HG03442 (cell line): Measurements from ENCODE around the gene TNIP3.
"Not testable (repeated sequence)": the region's sequence is repeated elsewhere in the genome, so short reads cannot be mapped to it uniquely, and the experiment has no call there.

Experiments
- ATAC-seq: cut with Tn5 transposase; IDR thresholded peaks from one replicate; pipeline ENCODE4 v1.9.1; 2021; ENCODE audit warnings: mild to moderate bottlenecking, moderate library complexity; ENCODE audit not compliant: unreplicated experiment

The TNIP3 gene

DNA sequence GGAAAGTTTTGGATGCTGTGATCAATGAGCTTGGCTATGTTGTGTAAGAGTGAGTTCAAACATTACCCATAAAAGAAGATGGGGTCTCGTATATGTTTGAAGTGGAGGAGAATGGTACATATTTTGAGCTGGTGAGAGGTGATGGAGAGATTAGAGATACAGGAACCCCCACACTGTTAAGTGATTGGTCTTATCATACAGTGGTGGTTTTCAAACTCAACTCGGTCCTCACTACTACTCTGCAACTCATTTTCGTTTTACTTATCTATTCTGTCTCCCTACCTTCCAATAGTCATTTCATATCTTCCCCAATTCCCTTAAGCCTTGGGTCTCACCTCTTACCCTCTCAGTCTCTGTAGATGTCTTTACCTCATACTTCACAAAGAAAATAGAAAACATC lies 16.4 kb upstream of the TNIP3 start:
- ATAC-seq = no peak

DNA sequence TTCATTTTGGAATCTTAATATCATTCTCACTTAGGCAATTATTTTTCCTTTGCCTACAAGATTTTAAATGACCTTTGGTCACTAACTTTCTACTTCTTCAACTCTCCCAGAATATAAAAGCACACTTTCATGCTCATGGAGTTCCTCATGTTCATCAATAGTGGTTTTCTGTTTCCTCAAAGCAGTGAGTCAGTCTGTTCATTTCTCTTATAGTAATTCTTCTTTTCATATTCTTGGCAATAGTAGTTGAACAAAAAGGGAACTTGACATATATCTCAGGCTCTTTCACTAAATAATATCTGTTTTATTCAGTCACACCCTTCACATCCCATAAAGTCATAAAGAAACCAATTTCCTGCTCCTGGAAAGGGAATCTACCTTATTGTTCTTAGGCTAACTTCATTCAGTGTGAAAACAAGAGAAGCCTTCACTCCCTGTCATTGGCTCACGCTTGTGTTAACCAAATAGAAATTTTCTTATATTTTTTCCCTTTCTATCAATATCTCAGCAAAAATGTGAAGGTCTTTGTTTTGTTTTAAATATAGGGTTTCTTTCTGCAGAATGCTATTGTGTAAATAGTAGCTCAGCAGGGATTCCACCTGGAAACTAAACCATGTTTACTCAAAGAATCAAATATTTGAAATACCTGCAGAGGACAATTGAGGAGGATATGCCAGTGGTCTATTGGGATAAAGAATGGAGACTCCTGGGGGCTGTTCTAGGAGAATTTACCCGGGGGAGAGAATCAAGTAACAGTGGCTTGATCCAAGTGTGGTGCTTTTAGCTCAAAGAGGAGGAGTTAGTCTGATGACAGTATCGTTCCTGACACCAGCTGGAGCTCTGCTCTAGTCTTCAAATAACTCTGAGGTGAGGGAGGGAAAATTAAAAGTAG lies 13.4 kb upstream of the TNIP3 start:
- no peak for ATAC-seq

DNA sequence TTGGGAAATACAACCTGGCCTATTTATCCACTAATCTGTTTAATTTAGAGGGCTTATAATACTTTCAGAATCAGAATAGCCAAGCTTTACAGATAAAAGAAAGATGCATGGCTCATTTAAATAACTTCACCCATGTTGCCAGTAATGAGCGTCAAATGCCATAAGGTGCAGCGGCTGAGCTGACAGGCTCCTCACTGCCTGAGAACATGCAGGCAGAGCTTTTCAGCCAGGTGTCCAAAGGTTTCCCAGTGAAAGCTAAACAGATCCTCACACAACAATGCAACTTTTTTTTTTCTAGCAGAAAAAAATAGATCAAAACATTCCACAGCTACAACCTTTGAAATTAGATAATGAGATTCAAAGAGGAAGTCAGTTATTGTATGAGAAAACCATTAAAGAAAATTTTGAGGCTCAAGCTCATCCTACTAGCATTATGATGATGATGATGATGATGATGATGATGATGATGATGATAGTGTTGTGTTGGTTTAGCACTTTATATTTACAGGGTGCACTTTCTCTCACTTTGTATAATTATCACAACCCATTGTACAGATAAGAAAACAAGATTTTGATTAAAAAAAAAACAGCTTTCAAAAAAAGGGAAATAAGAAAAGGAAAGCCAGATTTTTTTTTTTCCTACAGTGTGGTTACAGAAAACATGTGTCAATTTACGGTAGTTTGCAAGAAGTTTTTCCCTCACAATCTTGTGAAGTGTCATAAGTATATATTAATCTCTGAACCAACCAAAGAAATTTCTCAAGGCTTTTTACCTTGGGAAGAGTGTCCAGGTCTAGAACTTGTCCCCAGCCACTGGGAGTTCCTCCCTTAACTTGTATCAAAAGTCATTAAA lies 12.2 kb upstream of the TNIP3 start:
- ATAC-seq = no peak

DNA sequence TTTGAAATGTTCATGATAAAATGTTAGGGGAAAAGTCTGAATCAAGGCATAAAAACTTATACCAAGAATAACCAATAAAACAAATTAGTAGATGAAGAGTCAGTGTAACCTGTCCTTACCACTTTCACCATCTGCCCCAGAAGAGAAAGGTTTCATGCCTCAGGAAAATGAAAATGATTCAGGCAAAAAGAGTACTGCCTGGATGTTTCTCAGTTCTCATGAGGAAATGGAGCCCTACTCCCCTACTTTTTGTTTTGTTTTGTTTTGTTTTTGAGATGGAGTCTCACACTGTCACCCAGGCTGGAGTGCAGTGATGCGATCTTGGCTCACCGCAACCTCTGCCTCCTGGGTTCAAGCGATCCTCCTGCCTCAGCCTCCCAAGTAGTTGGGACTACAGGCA lies 7.4 kb upstream of the TNIP3 start:
- not testable (repeated sequence) for ATAC-seq

DNA sequence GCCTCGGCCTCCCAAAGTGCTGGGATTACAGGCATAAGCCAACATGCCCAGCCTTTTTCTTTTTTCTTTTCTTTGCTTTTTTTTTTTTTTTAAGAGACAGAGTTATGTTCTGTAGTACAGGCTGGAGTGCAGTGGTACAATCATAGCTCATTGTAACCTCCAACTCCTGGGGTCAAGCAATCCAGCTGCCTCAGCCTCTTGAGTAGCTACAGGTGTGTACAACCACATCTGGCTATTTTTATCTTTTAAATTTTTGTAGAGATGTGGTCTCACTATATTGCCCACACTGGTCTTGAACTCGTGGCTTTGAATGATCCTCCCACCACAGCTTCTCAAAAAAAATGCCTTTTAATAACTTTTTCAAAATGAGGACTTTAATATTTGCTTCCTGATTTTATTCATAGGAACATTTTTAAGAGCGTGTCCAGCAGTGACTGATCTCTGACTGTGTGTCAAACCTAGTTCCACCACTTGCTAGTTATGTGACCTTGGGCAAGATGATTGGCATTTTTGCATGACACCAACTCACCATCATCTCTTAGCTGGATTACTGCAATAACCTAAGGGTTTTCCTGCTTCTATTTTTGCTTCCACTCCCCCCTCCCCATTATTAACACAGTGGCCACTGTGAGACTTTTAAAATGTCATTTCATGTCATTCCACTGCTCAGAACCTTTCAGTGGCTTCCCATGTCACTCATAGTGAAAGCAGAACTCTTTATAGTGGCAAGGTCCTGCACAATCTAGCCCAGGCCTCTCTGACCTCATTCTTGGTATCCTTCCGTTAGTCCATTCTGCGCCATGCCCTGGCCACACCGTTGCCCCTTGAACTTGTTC lies 4.5 kb upstream of the TNIP3 start:
- peak; percentile 94 for ATAC-seq

DNA sequence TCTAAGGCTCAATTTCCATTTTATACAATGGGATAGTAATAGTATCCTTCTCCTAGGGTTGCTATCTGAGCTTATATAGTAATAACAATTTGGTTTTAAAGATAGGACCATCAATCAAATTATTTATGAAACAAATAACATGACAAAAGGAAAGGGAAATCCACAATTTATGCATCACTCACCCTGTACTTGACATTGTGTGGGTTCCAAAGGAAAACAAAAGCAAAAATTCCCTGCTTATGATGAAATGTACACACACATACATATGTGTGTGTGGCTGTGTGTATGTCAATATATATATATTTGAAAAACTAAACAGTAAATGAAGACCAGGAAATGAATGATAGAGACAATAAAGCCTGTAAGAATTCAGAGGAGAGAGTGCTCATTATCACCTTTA lies 2.9 kb upstream of the TNIP3 start:
- no peak for ATAC-seq

DNA sequence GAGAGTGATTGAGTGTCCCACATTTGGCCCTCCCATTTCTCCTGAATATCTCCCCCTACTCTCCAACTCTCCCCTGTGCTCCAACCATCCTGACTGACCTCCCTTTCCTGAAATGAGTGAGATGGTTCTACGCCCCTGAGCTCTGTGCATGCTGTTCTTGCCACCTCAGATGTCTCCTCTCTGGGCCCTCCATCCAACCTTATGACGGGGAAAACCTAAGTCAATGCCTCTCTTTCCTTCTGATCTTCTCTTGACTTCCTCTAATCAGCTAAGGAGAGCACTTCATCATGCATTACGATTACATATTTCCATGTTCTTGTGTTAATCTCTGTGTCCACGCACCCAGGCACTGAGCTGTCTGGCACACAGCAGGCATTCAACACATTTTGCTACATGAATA lies 1.1 kb upstream of the TNIP3 start:
- no peak for ATAC-seq

DNA sequence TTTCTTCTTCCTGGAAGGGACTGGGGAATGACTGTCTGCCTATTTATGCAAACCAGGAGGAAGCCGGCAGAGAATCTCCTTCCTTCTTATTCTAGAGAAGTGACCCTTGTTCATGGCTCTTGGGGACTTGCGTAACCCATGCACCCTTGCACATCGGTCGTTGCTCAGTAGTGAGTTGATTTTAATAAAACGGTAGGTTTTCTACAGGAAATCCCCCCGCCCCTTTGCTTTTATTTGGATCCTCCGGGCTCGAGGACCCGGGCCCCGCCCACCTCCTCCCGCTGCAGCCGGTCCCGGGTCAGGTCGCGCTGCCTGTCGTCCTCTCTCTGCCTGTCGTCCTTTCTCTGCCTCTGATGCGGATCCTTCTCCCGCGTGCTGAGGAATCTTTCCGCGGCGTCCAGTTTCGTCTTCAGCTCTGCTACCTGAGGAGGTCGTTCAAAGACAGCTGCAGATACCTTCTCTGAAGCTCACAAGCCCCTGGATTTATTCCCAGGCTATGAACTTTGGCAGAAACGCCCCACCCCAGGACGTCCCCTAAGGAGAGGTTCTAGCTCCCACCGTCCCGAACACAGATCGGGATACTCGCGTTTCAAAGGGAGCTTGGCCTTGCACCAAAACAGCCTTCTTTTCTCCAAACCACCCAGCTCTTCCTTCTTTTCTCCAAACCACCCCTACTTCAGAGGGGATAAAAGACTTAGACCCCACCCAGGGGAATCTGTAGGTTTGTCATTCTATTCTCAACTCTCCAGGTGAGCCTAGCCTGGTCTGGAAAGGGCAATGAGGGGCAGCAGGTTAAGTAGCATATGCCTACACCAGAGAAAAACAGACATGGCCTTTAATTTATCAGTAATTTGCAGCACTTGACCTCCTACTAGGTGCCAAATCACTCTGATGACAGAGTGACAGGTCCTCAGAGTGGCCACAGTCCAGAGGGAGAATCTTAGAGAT lies 7.0 kb downstream of the TNIP3 start:
- ATAC-seq = no peak

DNA sequence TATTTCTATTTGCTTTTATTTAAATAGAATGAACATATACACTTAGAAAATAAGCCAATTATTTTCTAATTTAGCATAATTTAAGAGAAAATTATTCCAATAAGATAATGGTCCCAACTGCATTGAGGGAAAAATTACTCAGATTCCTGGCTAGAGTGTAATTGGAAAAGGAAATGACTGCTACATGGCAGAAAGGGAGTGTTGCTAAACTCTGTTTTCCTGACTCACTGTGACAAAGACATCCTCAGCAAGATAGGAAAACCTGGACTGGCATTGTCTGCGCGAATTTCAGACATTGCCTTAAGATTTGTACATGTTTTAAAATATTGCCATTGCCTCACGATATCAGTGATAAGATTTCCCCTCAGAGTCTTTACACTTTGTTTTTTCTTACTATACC lies 8.2 kb downstream of the TNIP3 start:
- no peak for ATAC-seq

DNA sequence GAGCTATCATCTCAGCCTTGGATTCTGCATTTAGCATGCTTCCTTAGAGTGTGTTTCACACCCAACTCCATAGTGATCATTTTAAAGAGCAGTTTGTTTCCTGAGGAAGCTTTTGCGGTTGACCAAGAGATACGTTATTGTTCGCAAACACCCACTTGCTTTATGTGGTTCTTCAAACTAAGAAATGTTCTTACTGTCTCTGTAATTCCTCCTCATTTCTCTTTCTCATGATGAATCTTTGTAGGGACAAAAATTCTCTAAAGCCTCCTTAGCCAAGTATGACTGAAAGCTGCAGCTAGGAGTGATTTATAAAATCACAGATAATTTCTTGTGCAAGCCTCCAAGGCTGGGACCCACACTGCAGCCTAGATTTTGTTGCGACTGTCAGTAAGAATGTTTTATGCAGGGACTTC lies 10.0 kb downstream of the TNIP3 start:
- peak; percentile 86 for ATAC-seq

DNA sequence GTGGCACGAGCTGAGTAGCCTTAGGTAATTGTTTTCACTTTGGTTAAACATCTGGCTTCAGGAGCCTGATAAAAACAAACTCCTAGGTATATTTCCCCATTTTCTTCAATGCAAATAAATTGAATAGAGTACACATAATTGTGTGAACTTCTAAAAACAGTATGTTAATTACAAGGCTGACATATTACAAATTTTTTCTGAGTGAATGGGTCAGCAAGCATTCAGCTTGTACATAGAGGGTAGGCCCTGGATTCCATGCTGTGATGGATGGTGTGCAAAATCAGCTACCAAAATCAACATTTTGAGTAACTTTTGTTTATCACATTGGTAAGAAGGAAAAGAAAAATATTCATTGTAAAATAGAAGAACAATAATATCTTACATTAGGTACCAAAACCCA lies 12.2 kb downstream of the TNIP3 start:
- no peak for ATAC-seq

DNA sequence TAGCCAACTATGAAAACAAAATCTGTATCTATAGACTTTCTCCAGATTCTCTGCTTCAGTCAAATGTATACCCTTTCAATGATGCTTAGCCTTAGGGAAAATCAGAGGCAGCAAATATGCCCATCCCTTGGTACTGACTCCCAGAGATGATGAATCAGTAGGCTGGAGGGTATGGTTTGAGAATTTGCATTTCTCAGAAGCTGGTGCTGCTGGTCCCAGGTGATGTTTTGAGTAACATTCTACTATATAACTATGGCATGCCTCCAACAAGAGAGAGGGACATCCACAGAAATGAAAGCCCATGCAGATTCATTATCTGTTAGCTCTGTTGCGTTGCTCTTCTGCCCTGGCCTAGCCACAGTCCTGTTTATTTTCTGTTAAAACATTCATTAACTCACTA lies 13.6 kb downstream of the TNIP3 start:
- ATAC-seq = no peak

DNA sequence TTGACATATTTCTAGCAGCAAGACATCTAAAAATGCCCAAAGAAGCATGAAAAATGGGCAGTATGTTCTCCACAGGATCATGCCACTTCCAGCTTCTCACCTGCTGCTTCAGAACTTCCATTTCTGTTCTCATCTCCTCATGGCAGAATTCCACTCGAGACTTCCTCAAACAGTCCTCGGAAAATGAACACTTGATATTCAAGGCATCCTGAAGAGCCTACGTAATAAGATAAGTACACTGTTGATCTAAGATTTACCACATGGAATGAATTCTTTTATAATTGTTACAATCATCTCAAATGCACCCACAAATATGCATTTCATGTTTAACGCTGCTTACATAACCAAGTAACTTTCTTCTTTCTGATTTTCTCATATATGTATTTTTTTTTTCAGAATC lies 14.1 kb downstream of the TNIP3 start:
- ATAC-seq = no peak

DNA sequence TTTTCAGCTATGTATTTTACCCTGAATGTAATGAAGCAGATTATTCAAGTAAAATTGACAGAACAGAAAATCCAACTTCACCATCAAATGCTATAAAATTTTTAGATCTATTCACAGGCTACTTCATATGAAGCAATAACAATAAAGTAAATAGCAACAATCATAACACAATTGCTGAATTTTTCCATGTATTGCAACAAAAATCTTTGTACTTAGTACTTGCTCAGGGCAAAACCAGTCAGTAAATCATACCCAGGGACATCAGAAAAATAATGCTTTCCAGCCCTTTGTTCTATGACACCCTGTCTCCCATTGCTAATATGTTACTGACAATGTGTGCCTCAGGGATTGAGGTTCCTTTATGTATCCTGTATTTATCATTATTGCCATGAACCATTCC lies 15.5 kb downstream of the TNIP3 start:
- ATAC-seq = no peak

DNA sequence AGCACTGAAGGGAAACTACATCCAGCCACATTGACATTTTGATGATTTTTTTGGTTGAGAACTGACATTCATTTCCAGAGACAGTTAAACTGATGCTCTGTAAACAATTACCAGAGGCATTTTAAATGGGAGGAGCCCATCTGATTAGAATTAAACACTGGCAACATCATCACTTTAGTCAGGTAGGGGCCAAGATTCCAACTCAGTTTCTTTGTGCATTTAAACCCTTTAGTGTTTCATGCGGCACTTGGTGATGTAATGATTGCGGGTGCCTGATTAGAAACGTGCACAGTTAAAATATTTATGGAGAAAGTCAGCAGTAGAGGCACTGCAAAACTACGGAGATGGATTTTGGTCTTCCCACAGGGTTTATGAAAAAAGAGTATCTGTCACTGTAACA lies 16.1 kb downstream of the TNIP3 start:
- no peak for ATAC-seq

DNA sequence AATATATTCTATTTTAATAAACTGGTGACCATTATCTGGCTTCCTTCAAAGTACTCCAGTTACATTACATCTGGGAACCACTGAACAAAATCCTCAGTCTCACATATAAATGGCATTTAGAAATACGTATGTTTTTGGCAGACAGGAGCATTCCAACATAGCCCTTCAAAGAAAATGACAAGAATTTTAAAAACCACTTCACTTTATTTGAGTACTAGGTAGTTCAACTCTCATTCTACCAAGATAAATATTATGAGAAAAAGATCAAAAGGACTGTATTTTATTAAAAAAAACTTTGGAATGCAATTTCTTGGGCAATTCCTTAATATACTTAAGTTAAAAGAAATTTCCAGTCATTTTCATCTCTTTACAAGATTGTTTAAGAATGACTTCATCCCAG lies 17.6 kb downstream of the TNIP3 start:
- no peak for ATAC-seq

DNA sequence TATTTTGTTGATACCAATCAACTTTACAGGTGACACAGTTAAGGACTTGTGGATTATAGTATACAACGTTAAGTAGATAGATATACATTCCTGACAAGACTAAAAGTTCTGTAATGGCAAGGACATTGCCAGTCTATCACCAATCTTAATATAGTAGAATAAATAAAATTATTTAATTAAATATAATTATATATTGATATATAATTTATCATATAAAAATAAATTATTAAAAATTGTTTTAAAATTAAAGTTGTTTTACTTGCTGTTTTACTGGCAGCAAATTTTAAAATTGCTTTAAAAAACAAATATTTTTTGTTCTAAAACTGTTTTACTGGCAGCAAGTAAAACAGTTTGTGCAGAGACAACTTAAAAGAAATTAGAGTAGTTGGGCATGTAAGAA lies 18.7 kb downstream of the TNIP3 start:
- ATAC-seq = no peak

DNA sequence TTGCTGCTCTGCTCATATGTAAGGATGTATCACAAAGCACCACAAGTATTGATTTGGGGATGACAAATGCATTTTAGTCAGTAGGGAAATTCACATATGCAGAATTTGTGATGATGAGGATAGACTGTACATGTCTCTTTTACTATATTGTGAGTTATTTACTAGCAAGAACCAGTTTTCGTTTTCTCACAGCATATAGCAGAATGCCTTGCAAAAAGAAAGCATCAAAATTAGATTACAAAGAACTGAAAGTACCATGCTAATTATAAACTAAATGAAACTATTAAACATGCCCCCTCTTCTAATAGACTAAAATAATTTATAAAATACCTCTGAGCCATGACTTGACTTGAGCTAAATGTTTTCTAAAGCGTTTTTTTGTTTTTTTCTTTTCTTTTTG lies 20.1 kb downstream of the TNIP3 start:
- no peak for ATAC-seq

DNA sequence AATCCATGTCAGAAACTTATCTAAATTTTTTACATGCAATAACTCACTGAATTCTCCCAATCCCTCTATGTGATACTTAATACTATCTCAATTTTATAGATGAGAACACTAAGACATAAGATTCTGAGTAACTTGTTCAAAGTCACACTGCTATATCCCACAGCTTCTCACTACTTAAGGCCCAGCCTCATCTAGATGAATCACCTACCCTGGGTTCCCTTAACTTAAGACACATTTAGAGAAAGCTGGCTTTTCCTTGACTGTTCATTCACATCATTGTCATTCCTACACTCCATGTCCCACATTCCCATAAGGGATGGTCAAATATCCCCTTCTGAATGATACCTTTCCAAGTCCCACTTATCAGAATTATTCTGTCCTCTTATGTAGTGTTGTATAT lies 21.0 kb downstream of the TNIP3 start:
- ATAC-seq = no peak
